Type B pancreatic cell (in vitro differentiated cells): ENCODE results near the gene MPZL2. TPM values are rescaled to one million over a fixed set of nuclear protein-coding genes. Genes with fewer than 3 reads are reported as not detected.
"Not testable (repeated sequence)": the region's sequence is repeated elsewhere in the genome, so short reads cannot be mapped to it uniquely, and the experiment has no call there.

Experiments used
- DNase-seq: peaks from one replicate; pipeline ENCODE4 v3.0.0; 2021; ENCODE audit warnings: mixed read lengths; ENCODE audit not compliant: unreplicated experiment; ENCODE audit errors: extremely low spot score
- H3K27ac Mint-ChIP-seq: 2 replicates; pipeline ENCODE4 v1.8.0; 2021; ENCODE audit warnings: mild to moderate bottlenecking, mixed read lengths
- H3K27me3 Mint-ChIP-seq: 2 replicates; pipeline ENCODE4 v1.8.0; 2021; ENCODE audit warnings: mixed read lengths
- H3K36me3 Mint-ChIP-seq: 2 replicates; pipeline ENCODE4 v1.8.0; 2021; ENCODE audit warnings: mixed read lengths
- H3K4me1 Mint-ChIP-seq: one replicate; pipeline ENCODE4 v1.8.0; 2021; ENCODE audit warnings: mixed read lengths; ENCODE audit not compliant: unreplicated experiment
- H3K4me3 Mint-ChIP-seq: 2 replicates; pipeline ENCODE4 v1.8.0; 2021; ENCODE audit warnings: mild to moderate bottlenecking, mixed read lengths
- H3K9me3 Mint-ChIP-seq: 2 replicates; pipeline ENCODE4 v1.8.0; 2021; ENCODE audit warnings: mixed read lengths
- total RNA-seq: library from RNA; stranded (reverse); gene quantifications from 2 replicates; pipeline ENCODE4 v1.2.1, GENCODE V29; 2021; ENCODE audit warnings: low replicate concordance
- TF ChIP-seq, protein P1 (sequence below): fragments of 200-600 bp; sonication (generic); conservative IDR thresholded peaks from 2 replicates; pipeline ENCODE4 v1.5.0; 2021; ENCODE audit warnings: antibody characterized with exemption, mild to moderate bottlenecking

Gene MPZL2
- total RNA-seq, 1 donor from 2014 or later, result 32.7 TPM

DNA sequence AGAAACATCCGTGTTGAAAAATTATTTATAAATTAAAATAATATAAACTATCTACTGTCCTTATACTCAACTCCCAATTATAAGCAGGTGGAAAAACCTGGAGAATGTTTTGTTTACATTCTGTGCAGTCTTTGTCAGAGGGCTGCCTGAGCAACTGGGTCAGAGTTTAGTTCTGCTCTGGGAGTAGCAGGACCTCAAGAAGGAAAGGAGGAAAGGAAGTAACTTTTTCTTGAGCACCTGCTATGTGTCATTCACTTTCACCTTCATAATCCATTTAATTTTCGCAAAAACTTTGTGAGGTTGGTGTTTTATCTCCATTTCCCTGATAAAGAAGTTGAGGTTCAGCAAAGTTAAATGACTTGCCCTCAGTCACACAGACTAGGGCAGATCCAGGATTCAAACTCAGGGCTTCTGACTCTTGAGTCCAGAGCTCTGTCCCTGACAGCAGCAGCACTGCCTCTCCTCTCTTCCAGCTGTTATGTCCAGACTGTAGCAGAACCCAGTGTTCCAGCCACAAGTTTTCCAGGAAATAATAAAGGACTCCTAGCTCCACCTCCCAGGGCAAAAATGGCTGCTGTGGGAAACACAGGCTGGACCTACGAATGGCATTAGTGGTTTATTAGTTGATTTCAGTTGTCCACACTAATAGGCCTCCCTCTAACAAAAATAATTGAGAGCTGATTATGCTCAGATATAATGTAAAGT lies 46.8 kb upstream of the MPZL2 start:
- Mint-ChIP-seq H3K9me3 (no peaks in the 10 kb centered on the region), H3K36me3 (no peaks in the 10 kb centered on the region), H3K4me1 (peaks cover 12% of the 10 kb centered on the region), H3K4me3 (no peak overlapping the region), H3K27ac (no peak overlapping the region), H3K27me3 (peaks cover 30% of the 10 kb centered on the region)
- TF ChIP-seq, protein P1, sequence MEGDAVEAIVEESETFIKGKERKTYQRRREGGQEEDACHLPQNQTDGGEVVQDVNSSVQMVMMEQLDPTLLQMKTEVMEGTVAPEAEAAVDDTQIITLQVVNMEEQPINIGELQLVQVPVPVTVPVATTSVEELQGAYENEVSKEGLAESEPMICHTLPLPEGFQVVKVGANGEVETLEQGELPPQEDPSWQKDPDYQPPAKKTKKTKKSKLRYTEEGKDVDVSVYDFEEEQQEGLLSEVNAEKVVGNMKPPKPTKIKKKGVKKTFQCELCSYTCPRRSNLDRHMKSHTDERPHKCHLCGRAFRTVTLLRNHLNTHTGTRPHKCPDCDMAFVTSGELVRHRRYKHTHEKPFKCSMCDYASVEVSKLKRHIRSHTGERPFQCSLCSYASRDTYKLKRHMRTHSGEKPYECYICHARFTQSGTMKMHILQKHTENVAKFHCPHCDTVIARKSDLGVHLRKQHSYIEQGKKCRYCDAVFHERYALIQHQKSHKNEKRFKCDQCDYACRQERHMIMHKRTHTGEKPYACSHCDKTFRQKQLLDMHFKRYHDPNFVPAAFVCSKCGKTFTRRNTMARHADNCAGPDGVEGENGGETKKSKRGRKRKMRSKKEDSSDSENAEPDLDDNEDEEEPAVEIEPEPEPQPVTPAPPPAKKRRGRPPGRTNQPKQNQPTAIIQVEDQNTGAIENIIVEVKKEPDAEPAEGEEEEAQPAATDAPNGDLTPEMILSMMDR, result no peak
- DNase-seq, result no peak

DNA sequence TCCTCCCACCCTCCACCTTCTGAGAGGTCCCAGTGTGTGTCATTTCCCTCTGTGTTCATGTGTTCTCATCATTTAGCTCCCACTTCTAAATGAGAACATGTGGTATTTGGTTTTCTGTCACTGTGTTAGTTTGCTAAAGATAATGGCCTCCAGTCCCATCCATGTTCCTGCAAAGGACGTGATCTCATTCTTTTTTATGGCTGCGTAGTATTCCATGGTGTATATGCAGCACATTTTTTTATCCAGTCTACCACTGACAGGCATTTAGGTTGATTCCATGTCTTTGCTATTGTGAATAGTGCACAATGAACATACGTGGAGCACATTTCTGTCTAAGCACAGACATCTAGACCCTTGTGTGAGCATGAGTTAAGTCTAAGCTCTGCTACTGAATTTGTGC lies 46.2 kb upstream of the MPZL2 start:
- no peak for DNase-seq
- H3K36me3 Mint-ChIP-seq, result no peaks in the 10 kb centered on the region
- no peaks in the 10 kb centered on the region for H3K9me3 Mint-ChIP-seq
- H3K27ac Mint-ChIP-seq, result no peak overlapping the region
- peaks cover 24% of the 10 kb centered on the region for H3K27me3 Mint-ChIP-seq
- H3K4me3 Mint-ChIP-seq, result no peak overlapping the region
- TF ChIP-seq, protein P1, result no peak
- peaks cover 6% of the 10 kb centered on the region for H3K4me1 Mint-ChIP-seq

DNA sequence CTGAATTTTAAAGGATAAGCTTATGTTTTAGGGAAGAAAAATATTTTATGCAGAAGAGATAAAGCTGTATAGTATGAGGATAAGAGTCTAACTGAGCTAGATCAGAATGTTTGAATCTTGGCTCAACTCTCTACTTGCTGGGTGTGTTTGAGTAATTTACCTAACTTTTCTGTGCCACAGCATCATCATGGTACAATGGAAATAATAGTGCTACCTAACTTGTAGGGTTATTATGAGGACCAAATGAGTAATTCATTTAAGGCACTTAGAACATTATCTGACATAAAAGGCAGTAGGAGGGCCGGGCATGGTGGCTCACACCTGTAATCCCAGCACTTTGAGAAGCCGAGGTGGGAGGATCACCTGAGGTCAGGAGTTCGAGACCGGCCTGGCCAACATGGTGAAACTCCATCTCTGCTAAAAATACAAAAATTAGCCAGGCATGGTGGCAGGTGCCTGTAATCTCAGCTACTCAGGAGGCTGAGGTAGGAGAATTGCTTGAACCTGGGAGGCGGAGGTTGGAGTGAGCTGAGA lies 45.0 kb upstream of the MPZL2 start:
- not testable (repeated sequence) for DNase-seq, H3K9me3 Mint-ChIP-seq, H3K4me3 Mint-ChIP-seq, H3K36me3 Mint-ChIP-seq, H3K4me1 Mint-ChIP-seq, H3K27ac Mint-ChIP-seq
- H3K27me3 Mint-ChIP-seq, result peaks cover 17% of the 10 kb centered on the region

DNA sequence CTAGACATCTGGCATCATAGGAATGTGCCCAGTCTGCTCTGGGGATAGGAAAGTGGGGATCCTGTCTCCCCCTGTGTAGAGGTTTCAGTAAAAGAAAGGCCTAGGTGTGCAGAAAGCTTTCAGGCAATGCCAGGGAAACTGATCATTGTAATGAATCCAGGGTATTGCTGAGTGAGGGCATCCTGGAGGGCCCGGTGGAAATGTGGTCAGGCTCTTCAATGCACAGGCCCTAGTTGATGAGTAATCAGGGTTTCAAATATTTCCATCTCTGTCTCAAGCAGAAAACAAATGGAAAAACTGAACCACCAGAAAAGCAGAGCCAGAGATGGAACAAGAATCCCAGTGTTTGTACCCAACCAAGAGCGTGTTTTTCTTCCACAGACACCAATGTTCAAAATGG lies 42.5 kb upstream of the MPZL2 start:
- Mint-ChIP-seq H3K36me3 (no peaks in the 10 kb centered on the region), H3K9me3 (no peaks in the 10 kb centered on the region)
- TF ChIP-seq, protein P1, result no peak

DNA sequence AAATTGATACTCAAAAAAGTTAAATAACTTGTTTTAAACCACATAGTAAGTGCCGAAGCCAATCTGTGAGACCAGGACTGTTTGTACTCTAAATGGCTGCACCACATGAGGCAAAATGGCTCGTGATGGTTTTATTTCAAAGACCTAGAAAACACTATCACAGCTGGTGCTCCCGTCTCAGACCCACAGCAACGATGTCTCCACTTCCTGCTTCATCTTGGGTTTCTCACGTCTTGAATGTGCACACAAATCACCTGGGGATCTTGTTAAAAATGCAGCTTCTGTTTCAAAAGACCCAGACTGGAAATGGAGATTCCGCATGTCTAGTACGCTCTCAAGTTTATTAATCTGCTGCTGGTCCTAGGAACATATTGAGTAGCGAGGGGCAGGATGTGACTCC lies 41.6 kb upstream of the MPZL2 start:
- Mint-ChIP-seq H3K4me3 (no peak overlapping the region), H3K9me3 (no peaks in the 10 kb centered on the region), H3K27me3 (peaks cover 29% of the 10 kb centered on the region), H3K4me1 (no peaks in the 10 kb centered on the region), H3K27ac (no peak overlapping the region), H3K36me3 (no peaks in the 10 kb centered on the region)
- TF ChIP-seq, protein P1, result no peak
- no peak for DNase-seq

More for the DNA sequence above, 42.5 kb upstream of the MPZL2 start:
- Mint-ChIP-seq H3K27ac (no peak overlapping the region), H3K4me1 (no peaks in the 10 kb centered on the region), H3K4me3 (no peak overlapping the region), H3K27me3 (peaks cover 21% of the 10 kb centered on the region)
- no peak for DNase-seq

DNA sequence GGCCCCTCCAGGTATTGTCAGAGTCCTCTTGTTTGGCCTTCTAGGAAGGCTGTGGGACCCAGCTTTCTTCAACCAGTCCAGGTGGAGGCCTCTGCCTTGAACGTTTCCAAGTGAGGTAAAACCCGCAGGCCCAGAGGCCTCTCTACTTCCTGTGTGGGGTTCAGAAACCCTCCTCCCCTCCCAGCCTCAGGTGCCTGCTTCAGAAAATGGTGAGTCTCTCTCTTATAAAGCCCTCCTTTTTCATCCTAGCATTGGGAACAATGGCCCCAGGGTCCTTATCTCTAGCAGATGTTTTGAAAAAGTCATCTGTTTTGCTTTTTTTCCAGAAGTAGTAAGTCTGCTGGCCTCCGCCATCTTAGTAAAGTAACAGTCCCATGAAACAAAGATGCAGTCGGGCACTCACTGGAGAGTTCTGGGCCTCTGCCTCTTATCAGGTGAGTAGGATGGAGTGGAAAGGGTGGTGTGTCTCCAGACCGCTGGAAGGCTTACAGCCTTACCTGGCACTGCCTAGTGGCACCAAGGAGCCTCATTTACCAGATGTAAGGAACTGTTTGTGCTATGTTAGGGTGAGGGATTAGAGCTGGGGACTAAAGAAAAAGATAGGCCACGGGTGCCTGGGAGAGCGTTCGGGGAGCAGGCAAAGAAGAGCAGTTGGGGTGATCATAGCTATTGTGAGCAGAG lies 40.6 kb upstream of the MPZL2 start, which contains the start of gene CD3E:
Gene CD3E (plus strand): TSS at position 163 of the 681 bp plus-strand sequence. CDS start 223 bp downstream, at position 386.
- Mint-ChIP-seq H3K27ac (no peak within 1 kb of the TSS), H3K36me3 (no peaks in the 10 kb centered on the region), H3K4me1 (no peaks in the 10 kb centered on the region), H3K4me3 (no peak within 1 kb of the TSS), H3K27me3 (peaks cover 36% of the 10 kb centered on the region), H3K9me3 (no peaks in the 10 kb centered on the region)
- TF ChIP-seq, protein P1, result no peak
- DNase-seq, result no peak
